ENCODE results near the gene ST14.

Gene ST14

GRCh38 chr11:130159657-130160497 is at the start of gene ST14:
Gene ST14 (plus strand): TSS chr11:130159782. CDS start chr11:130159980, 198 bp downstream.
- peak; percentile 70 for DNase-seq

DNA sequence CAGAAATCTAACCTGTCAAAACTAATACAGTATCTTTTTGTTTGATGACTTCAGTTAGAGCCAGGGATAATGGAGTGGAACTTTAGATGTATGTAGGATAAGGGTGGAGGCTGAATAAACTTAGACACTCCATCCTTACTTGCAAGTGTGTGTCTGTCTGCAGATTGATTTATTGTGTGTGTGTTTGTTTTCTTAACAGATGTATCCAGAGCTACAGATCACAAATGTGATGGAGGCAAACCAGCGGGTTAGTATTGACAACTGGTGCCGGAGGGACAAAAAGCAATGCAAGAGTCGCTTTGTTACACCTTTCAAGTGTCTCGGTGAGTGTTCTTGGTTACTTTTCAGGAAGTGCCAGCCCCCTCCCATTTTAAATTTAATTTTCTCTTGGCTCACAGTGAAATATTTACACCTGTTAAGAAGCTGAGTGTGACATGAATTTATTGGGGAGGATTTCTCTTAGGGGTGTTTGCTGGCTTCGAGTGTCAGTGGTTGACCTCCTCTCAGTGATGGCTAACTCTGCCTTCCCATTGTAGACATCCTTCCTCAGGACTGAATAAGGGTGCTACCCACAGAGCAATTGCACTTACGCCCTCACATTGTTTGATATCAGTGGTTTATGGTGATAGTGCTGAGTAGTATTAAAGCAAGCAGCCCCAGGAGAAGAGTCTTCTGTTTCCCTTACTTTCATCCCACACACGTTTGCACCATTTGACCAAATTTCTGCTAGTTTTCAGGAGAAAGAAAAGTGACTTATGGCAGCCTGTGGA is 49.1 kb upstream of the ST14 start:
- DNase-seq, result no peak

- no peak for DNase-seq
Observed at GRCh38 chr11:130112071-130112830, 47.3 kb upstream of the ST14 start.

DNA sequence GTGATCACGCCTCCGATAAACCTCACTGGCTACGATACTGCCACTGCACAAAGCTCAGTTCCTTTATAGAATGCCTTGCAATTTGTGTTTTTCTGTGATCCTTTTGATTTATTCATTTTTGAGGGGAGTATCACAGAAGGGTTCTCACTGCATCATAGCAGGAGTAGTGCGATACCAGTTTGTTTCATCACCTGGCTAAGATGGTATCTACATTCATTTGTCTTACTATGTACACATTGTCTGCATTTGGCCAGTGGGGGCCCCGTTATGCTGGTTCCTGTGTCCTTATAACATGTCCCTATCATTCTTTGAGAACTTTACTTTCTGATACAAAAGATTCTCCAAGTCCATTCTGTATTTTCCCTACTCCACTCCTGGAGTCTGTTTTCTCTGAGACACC is 45.3 kb upstream of the ST14 start:
- no peak for DNase-seq

GRCh38 chr11:130114726-130115125 is 44.9 kb upstream of the ST14 start:
- no peak for DNase-seq

- no peak for DNase-seq
Observed at GRCh38 chr11:130115218-130115617, 44.4 kb upstream of the ST14 start.

- DNase-seq, result no peak
Observed at GRCh38 chr11:130118165-130118564, 41.4 kb upstream of the ST14 start.

GRCh38 chr11:130118636-130119387 is 40.8 kb upstream of the ST14 start:
- no peak for DNase-seq

DNA sequence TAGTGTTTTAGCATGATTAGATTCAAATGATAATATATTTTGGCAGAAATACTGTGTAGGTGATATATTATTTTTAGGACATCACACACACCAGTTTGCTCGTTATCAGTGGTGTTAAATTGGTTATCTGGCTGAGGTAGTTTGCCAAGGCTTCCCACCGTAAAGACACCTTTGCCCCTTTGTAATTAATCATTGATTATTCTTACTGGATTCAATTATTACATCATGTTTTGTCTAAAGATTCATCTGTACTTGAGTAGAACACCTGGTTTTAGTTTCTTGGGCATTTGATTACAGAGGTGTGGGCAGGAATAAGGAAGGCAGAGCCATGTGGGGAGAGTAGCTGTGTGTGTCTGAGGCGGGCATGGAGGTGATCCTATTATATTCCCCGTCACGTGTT is 39.5 kb upstream of the ST14 start:
- DNase-seq, result no peak

DNA sequence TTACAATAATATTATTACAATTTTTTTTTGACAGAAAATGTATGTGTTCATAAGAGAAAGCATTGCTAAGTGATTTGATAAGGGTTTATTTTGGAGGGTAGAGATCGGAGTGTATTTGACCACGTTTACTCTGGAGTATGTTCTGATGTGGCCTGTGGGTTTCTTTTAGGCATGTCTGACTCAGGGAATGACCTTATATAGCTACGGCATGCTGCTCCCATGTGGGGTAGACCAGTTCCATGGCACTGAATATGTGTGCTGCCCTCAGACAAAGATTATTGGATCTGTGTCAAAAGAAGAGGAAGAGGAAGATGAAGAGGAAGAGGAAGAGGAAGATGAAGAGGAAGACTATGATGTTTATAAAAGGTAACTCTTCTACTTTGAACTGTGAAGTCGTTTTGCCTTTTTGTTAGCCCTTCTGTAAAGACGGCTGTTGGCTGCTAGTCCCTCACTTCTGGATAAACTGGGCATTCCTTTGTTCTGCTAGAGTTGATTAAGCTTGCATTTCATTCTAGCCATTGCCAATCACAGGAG is 38.1 kb upstream of the ST14 start:
- no peak for DNase-seq

GRCh38 chr11:130122141-130122575 is 37.4 kb upstream of the ST14 start:
- DNase-seq, result no peak

- no peak for DNase-seq
Observed at GRCh38 chr11:130123414-130124040, 36.1 kb upstream of the ST14 start.

GRCh38 chr11:130124096-130124495 is 35.5 kb upstream of the ST14 start:
- DNase-seq, result no peak

DNA sequence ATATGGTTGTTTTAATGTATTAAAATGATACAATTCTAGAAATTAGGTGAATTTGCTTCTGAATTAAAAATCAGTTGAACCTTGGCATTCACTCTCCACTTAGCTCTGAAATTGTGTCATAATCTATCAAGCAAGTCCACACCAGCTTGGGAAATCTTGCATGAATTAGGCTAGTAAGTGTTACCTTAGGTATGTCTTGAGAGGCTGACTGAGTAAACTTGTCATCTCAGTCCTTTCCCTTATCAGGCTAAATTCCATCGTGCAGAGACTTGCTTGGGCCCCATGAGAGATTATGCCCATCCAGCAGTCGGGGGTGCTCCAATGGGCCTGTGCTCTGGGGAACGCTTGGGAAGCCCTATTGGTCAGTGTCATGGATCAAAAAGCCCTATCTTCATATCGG is 33.9 kb upstream of the ST14 start:
- no peak for DNase-seq

- no peak for DNase-seq
Observed at GRCh38 chr11:130126516-130126915, 33.1 kb upstream of the ST14 start.

- no peak for DNase-seq
Observed at GRCh38 chr11:130127509-130127908, 32.1 kb upstream of the ST14 start.

- no peak for DNase-seq
Observed at GRCh38 chr11:130128626-130129025, 31.0 kb upstream of the ST14 start.

- no peak for DNase-seq
Observed at GRCh38 chr11:130129922-130130321, 29.7 kb upstream of the ST14 start.

- DNase-seq, result peak; percentile 68
Observed at GRCh38 chr11:130131961-130132850, 27.4 kb upstream of the ST14 start.

DNA sequence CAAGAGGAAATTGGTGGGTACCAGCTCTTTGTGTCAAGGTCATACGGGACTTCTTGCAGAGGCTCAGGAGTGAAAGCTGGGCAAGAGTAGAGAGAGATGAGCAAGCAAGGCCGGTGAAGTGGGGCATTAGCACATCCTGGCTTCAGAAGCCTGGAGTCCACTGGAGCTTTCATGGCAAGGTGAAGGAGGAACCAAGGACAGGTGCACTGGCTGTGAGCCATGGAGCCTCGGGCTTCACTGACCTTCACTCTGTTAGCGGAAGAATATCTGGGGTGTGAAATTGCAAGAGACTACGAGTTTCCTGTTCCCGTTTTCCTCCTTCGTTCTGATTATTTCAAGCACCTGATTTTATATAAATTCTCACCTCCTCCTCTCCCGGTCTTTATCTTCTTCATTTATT is 25.9 kb upstream of the ST14 start:
- peak; percentile 35 for DNase-seq

DNA sequence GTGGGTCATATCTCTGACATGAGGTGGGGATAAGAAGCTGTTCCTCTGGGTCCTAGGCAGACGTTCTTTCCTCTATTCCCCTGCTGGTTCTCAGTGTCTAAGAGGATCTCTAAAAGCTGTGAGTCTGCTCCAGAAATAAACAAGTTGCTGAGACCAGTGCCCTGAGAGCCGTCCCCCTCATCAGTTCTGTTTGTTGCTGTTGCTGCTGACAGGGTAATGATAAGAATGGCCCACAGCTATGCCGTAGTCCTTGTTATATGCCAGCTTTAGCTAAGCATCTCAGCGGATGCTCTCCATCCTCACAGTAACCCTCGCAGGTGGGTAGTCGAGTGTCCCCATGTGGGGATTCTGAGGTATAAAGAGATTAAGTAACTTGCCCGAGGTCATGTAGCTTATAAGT is 23.5 kb upstream of the ST14 start:
- peak; percentile 35 for DNase-seq
